Upper lobe of right lung (tissue), 1 donor: Measurements from ENCODE around the gene ATP1A4. TPM values are rescaled to one million over a fixed set of nuclear protein-coding genes. Genes with fewer than 3 reads are reported as not detected.

ENCODE experiments used
- ATAC-seq: fragments of 200-7000 bp; cut with Tn5 transposase; one replicate; pipeline ENCODE4 v1.9.1; 2020; ENCODE audit warnings: mild to moderate bottlenecking, moderate library complexity
- DNase-seq: peaks from one replicate; pipeline ENCODE4 v3.0.0-alpha.2; 2020
- H3K27ac ChIP-seq: fragments of 200-600 bp; one replicate; pipeline ENCODE4 v1.8.0; 2022
- H3K27me3 ChIP-seq: fragments of 200-600 bp; one replicate; pipeline ENCODE4 v1.8.0; 2022; ENCODE audit warnings: mild to moderate bottlenecking
- H3K36me3 ChIP-seq: fragments of 200-600 bp; one replicate; pipeline ENCODE4 v1.8.0; 2022
- H3K4me1 ChIP-seq: fragments of 200-600 bp; one replicate; pipeline ENCODE4 v1.8.0; 2022
- H3K4me3 ChIP-seq: fragments of 200-600 bp; one replicate; pipeline ENCODE4 v1.8.0; 2022; ENCODE audit warnings: mild to moderate bottlenecking
- H3K9me3 ChIP-seq: fragments of 200-600 bp; one replicate; pipeline ENCODE4 v1.8.0; 2022
- intact Hi-C: fragments of 100-400 bp; cut with DNase I; formaldehyde crosslinking; loops from one replicate; pipeline ENCODE4 v1.11.0; 2022
- total RNA-seq: library from RNA; stranded (reverse); fragmentation: NEBNext Ultra II Directional; extraction: Animal tissue kit (Norgen Biotek cat#: 25700); gene quantifications from one replicate; pipeline ENCODE4 v1.2.1, GENCODE V29; 2021
- TF ChIP-seq, protein P1 (sequence below): fragments of 200-600 bp; IDR thresholded peaks from one replicate; pipeline ENCODE4 v1.8.0; 2022; ENCODE audit warnings: antibody characterized with exemption
- donor health status: DM: no; HTN: yes; CAD: no; lungs with severe emphysema.

Gene ATP1A4
- total RNA-seq, 1 donor from 2014 or later, result 0.96 TPM

DNA sequence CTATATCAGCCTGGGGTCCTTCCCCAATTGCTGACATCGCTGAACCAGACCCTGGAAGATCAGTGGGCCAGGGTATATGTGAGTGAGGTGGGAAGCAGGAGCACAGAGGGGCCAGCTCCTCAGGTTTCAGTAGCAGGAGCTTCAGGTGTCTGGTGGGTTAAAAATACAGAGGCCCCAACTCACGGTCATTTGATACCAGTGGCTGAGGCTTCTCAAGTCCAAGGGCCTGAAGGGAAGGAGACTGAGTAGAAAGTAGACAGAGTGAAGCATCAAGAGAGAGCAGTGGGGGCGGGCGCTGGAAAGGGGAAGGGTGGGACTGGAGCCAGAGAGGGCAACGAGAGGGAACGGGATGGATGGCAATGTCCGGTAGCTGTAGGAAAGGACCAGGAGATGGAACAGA, 36.9 kb downstream of the ATP1A4 start:
- peaks cover 1% of the 10 kb centered on the region for H3K4me1 ChIP-seq
- no peaks in the 10 kb centered on the region for H3K36me3 ChIP-seq
- H3K27me3 ChIP-seq, result no peaks in the 10 kb centered on the region
- no peaks in the 10 kb centered on the region for H3K9me3 ChIP-seq
- TF ChIP-seq, protein P1, sequence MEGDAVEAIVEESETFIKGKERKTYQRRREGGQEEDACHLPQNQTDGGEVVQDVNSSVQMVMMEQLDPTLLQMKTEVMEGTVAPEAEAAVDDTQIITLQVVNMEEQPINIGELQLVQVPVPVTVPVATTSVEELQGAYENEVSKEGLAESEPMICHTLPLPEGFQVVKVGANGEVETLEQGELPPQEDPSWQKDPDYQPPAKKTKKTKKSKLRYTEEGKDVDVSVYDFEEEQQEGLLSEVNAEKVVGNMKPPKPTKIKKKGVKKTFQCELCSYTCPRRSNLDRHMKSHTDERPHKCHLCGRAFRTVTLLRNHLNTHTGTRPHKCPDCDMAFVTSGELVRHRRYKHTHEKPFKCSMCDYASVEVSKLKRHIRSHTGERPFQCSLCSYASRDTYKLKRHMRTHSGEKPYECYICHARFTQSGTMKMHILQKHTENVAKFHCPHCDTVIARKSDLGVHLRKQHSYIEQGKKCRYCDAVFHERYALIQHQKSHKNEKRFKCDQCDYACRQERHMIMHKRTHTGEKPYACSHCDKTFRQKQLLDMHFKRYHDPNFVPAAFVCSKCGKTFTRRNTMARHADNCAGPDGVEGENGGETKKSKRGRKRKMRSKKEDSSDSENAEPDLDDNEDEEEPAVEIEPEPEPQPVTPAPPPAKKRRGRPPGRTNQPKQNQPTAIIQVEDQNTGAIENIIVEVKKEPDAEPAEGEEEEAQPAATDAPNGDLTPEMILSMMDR, result no peak
- no peak overlapping the region for H3K4me3 ChIP-seq
- no peak for ATAC-seq
- no peak for DNase-seq
- intact Hi-C loops, result no loop called here
- H3K27ac ChIP-seq, result no peak overlapping the region

DNA sequence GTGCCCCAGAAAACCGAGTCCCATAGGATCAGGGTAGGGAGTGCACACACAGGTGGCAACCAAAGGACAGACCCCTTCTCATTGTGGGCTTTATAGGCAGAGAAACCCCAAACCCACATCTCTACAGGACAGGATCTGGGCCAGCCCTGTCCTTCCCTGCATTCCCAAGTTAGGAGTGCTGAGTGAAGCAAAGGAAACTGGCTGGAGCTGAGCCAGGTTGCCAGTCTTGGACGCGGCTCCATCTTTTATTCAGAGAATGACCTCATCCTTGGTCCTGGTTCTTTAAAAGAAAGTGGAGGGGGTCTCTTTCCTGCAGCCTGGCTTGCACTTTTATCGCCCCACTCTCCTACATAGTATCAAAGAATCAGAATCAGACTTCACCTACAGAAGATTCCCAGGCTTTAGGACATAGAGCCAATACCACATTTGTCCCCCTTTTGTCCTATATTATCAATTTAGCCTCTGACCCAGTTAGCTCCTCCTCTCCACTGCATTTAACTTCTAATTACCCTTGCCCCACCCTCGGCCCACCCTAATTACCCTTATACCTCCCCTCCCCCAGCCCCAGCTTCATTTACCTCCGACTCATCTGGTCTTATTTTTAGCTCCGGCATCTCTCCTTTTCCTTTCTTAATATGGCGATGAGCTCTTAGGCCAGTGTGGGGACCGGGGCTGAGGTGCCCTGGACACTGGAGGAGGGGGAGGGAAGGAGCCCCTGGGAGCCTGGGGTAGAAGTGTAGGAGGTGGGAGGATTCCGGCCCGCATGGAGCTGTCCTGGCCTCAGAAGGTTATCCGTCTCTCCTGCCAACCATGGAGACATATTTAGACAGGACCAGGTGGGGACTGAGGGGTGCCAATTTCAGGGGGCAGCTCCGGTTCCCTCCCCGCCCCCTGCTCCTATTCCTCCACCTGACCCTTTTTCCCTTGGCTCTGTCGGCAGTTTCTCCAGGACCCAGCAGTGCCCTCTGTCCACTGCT, 38.5 kb downstream of the ATP1A4 start, which contains the start of gene CASQ1:
TSS of gene CASQ1 (plus strand) at position 927 of the 977 bp plus-strand sequence. CDS start 177 bp downstream, outside the sequence.
- ATAC-seq (no peak), DNase-seq (no peak)
- no peaks in the 10 kb centered on the region for H3K9me3 ChIP-seq
- H3K36me3 ChIP-seq, result no peaks in the 10 kb centered on the region
- intact Hi-C loops, result loop anchor here (10.0 kb wide), 1 partner anchor 65 kb away; no protein-coding TSS in a partner anchor
- no peak within 1 kb of the TSS for H3K27ac ChIP-seq
- no peaks in the 10 kb centered on the region for H3K27me3 ChIP-seq
- TF ChIP-seq, protein P1, result no peak
- no peak within 1 kb of the TSS for H3K4me3 ChIP-seq
- H3K4me1 ChIP-seq, result peaks cover 4% of the 10 kb centered on the region

DNA sequence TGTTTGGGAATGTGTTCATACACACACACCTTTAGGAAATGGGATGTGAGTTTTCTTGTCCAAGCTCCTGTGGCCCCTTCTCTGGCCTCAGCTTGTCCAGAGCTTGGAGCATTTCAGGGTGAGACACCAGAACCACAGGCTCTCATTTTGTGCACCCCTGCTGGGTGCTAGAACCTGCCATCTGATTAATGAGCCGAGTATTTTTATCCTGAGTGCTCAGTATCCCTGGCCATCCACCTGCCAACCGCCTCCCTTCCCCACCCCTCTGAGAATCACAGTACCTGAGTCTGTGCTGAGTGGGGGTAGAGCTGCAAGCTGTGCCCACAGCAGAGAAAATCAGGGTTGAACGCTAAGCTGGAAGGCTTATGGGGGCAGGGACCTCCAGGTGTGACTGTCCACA, 40.4 kb downstream of the ATP1A4 start:
- Histone ChIP-seq H3K9me3 (no peaks in the 10 kb centered on the region), H3K4me3 (no peak overlapping the region), H3K27me3 (no peaks in the 10 kb centered on the region), H3K36me3 (no peaks in the 10 kb centered on the region), H3K4me1 (peaks cover 4% of the 10 kb centered on the region), H3K27ac (no peak overlapping the region)
- DNase-seq, result no peak
- intact Hi-C loops, result loop anchor here (10.0 kb wide), 1 partner anchor 63 kb away; no protein-coding TSS in a partner anchor
- ATAC-seq, result no peak
- TF ChIP-seq, protein P1, result no peak

DNA sequence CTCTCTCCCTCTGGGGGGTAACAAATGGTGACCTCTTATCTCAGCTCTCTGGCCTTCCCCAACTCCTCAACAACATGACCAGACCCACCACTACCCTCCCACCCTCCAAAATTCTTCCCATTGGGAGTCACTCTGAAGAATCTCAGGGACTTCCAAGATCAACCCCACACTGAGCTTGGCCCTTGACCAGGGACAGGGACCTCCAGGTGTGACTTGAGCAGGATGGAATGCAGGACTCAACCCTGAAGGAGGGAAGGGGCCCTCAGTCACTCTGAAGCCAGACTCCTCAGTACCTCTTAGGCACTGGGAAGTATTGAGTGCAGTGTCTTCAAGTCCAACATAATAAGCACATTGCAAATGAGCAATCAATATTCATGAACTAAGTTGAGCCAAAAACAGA, 40.8 kb downstream of the ATP1A4 start:
- intact Hi-C loops, result loop anchor here (10.0 kb wide), 1 partner anchor 63 kb away; no protein-coding TSS in a partner anchor
- H3K27ac ChIP-seq, result no peak overlapping the region
- DNase-seq (no peak), ATAC-seq (no peak)
- H3K9me3 ChIP-seq, result no peaks in the 10 kb centered on the region
- H3K27me3 ChIP-seq, result no peaks in the 10 kb centered on the region
- TF ChIP-seq, protein P1, result no peak
- H3K36me3 ChIP-seq, result no peaks in the 10 kb centered on the region
- H3K4me1 ChIP-seq, result peaks cover 4% of the 10 kb centered on the region
- no peak overlapping the region for H3K4me3 ChIP-seq

DNA sequence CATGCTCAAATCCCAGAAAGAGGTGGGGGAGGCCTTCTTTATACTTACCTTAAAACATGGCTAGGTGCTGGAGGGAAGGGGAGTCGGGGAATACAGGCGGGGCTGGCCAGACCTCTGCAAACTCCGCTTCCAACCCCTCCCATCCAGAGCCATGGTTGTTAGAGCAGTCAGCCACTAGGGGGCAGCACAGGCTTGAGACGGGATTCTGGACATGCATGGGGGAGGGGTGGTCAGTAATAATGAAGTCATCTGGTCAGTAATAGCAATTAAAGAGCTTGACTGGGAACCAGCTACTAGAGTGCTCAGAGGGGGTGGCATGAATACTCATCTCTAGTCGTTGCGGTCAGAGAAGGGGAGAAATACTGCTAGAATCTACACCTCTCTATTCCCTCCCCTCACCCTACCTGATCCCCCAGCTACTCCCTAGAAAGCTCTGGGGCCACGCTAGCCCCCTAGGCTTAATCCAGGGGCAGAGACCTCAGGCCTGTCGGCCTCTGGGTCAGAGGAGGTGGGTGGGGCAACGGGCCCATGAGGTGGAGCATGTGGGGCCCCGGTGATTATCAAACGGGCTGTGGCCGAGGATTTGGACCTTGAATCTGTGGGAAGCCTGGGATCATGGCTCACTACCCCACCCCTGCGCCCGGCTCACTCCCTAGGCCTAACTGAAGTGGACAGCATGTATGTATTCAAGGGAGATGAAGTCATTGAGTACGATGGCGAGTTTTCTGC, 41.9 kb downstream of the ATP1A4 start:
- no peak overlapping the region for H3K27ac ChIP-seq
- no peak overlapping the region for H3K4me3 ChIP-seq
- H3K27me3 ChIP-seq, result no peaks in the 10 kb centered on the region
- DNase-seq, result peak; percentile 86
- H3K4me1 ChIP-seq, result peaks cover 4% of the 10 kb centered on the region
- TF ChIP-seq, protein P1, result peak; percentile 94
- H3K9me3 ChIP-seq, result no peaks in the 10 kb centered on the region
- peak; percentile 96 for ATAC-seq
- intact Hi-C loops, result loop anchor here (10.0 kb wide), 1 partner anchor 62 kb away; no protein-coding TSS in a partner anchor
- H3K36me3 ChIP-seq, result no peaks in the 10 kb centered on the region
